Heart left ventricle (tissue), 16 donors: ENCODE results near the gene SEC23IP. TPM values are rescaled to one million over a fixed set of nuclear protein-coding genes. Genes with fewer than 3 reads are reported as not detected.

Source experiments
- ATAC-seq, 4 donors: fragments of 200-7000 bp; cut with Tn5 transposase; one replicate each; pipeline ENCODE4 v1.9.1; 2020 to 2022; ENCODE audit warnings: moderate library complexity in 4 of 4, mild to moderate bottlenecking in 3 of 4, moderate number of reproducible peaks in 1 of 4
- DNase-seq, 5 donors: peaks; one replicate each; pipeline ENCODE4 v3.0.0-alpha.2; 2020
- H3K27ac ChIP-seq, 12 donors: fragments of 200-600 bp; sonication (generic) in 4 of 12; one replicate each; pipeline versions ENCODE4 v1.5.0 to v1.8.0; 2016 to 2022; ENCODE audit warnings: mild to moderate bottlenecking in 2 of 12
- H3K27me3 ChIP-seq, 9 donors: fragments of 200-600 bp; sonication (generic) in 2 of 9; one replicate each; pipeline versions ENCODE4 v1.5.1 to v1.8.0; 2016 to 2022; ENCODE audit warnings: mild to moderate bottlenecking in 3 of 9
- H3K36me3 ChIP-seq, 9 donors: fragments of 200-600 bp; sonication (generic) in 2 of 9; one replicate each; pipeline versions ENCODE4 v1.5.0 to v1.8.0; 2018 to 2022; ENCODE audit warnings: mild to moderate bottlenecking in 2 of 9
- H3K4me1 ChIP-seq, 12 donors: fragments of 200-600 bp; sonication (generic) in 4 of 12; one replicate each; pipeline versions ENCODE4 v1.5.0 to v1.8.0; 2016 to 2022; ENCODE audit warnings: mild to moderate bottlenecking in 3 of 12
- H3K4me3 ChIP-seq, 12 donors: fragments of 200-600 bp; sonication (generic) in 4 of 12; one replicate each; pipeline versions ENCODE4 v1.5.0 to v1.8.0; 2017 to 2022; ENCODE audit warnings: mild to moderate bottlenecking in 9 of 12, moderate library complexity in 4 of 12
- H3K9me3 ChIP-seq, 12 donors: fragments of 200-600 bp; sonication (generic) in 4 of 12; one replicate each; pipeline versions ENCODE4 v1.5.0 to v1.8.0; 2016 to 2022; ENCODE audit warnings: mild to moderate bottlenecking in 1 of 12
- POLR2A ChIP-seq, 2 donors: fragments of 450-650 bp; IDR thresholded peaks; one replicate each; pipeline ENCODE4 v1.6.1; 2017; ENCODE audit warnings: antibody characterized with exemption in 2 of 2, mild to moderate bottlenecking in 2 of 2, moderate library complexity in 2 of 2
- WGBS, 4 donors: extraction: QIAGEN DNeasy Blood & Tissue Kit in 2 of 4; methylation state at CpG; one replicate each; pipeline versions ENCODE4 v1.1.5 to v1.1.7; 2013 to 2018; 5-methylcytosine and 5-hydroxymethylcytosine counted together
- intact Hi-C, 10 donors: fragments of 100-400 bp; cut with DNase I; formaldehyde crosslinking; loops; one replicate each; pipeline versions ENCODE4 v1.11.1 to v1.14.2; 2022
- long read RNA-seq, 3 donors: library from polyadenylated mRNA; unstranded; transcript quantifications; one replicate each; pipeline ENCODE4 v2.0.0, GENCODE V29; 2020 to 2021
- polyA plus RNA-seq, 2 donors: library from polyadenylated mRNA; stranded (reverse); fragments of 200-250 nt; gene quantifications; one replicate each; pipeline ENCODE4 v1.2.3, GENCODE V29; 2013
- total RNA-seq, 9 donors: library from RNA; depleted of rRNA in 2 of 9; stranded (reverse); fragments of >200 nt in 2 of 9; fragmentation: NEBNext Ultra II Directional in 3 of 9; extraction: Animal tissue kit (Norgen Biotek cat#: 25700) in 3 of 9; gene quantifications; one replicate each; pipeline versions ENCODE4 v1.1.0 to v1.2.4, GENCODE V29; 2016 to 2023
- TF ChIP-seq, protein P1 (sequence below), 12 donors: fragments of 200-600 bp; sonication (generic) in 4 of 12; IDR thresholded peaks; one replicate each; pipeline versions ENCODE4 v1.5.0 to v1.8.0; 2018 to 2022; ENCODE audit warnings: antibody characterized with exemption in 12 of 12, mild to moderate bottlenecking in 5 of 12
- donor health status: ischemic (EF 13 %, LVEDD 7.1; RV severe dilation, severe dysfunction).
- donor health status: healthy with polysubstance abuse.
- donor health status: DM: no; HTN: yes; CAD: no.
- donor health status: DM: no; HTN: no; CAD: no.
- donor health status: ischemic (EF 25% LVEDD 6.9; RV normal size, moderate dysfunction).
- donor health status: ischemic (EF 25% LVEDD 5.7; RV mildly dilated, moderate dysfunction).
- donor health status: healthy.
- donor health status: DM: yes; HTN: yes; CAD: no.
- donor health status: ischemic (EF 35%, LVEDD 5.7; RV mildly dilated, moderate dysfunction).
- donor health status: nonischemic (EF 11% LVEDD 7.7; RV severe dilation, severe dysfunction).
- donor health status: DM: yes; HTN: yes; CAD: no.
- donor health status: PGD.
- donor health status: ischemic (EF 29% LVEDD 5.4; RV normal size, mild dysfunction).
- donor health status: nonischemic (EF 23%, LVEDD 6.1; RV moderate dilation, normal function).

The SEC23IP gene
- total RNA-seq: 10 to 100 TPM; 10.9 to 42.0 (median 28.0) TPM
- 10 to 100 TPM in 1 of 2 donors, 1 to 10 TPM in 1; 4.3 to 13.8 TPM for polyA plus RNA-seq
- long read RNA-seq, donor 1, full-length matches to known transcripts: 11 of 21 reads
- long read RNA-seq, donor 1, partial matches to known transcripts: 7 of 21 reads
- long read RNA-seq, donor 1, other reads (novel, unspliced or antisense): 3 of 21 reads
- long read RNA-seq, donor 2, full-length matches to known transcripts: 12 of 46 reads
- long read RNA-seq, donor 2, partial matches to known transcripts: 30 of 46 reads
- long read RNA-seq, donor 2, other reads (novel, unspliced or antisense): 4 of 46 reads
- long read RNA-seq, donor 3, full-length matches to known transcripts: 17 of 44 reads
- long read RNA-seq, donor 3, partial matches to known transcripts: 17 of 44 reads
- long read RNA-seq, donor 3, other reads (novel, unspliced or antisense): 10 of 44 reads

DNA sequence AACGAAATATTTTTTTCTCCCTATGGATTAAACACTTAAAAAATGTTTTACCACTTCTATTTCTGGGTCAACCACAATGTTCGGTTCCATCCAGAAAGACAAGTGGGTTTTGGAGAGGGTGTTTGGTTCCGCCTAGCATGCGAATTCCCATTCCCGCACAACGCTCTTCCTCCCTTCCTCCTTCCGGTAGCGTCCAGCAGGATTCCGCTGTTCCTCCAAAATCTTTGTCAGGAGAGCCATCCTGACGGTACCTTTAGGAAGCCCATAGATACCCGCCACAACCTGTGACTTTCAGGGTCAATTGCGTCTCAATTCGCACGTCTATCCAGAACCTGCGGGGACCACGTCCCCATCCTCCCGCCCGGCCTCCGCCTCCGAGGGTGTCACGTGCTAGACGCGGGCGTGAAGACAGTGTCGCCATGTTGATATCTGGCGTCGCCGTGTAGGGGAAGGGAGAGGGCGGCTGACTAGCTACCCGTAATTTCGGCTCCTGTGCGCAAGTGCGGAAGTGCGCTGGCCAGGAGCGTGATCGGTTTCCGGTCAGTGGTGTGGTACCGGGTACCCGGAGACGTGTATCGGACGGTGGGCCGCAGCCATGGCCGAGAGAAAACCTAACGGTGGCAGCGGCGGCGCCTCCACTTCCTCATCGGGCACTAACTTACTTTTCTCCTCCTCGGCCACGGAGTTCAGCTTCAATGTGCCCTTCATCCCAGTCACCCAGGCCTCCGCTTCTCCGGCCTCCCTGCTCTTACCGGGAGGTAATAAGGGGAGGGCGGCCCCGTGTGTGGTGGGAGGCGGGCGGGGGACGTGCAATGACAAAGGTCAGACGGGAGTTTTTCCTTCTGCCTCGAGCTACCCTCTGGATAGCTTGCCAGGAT lies at the start of gene SEC23IP:
Gene SEC23IP (plus strand): TSS at position 543 of the 878 bp plus-strand sequence. CDS start 53 bp downstream, at position 596.
- intact Hi-C loops: loop anchor here in 6 of 10 donors (1.0 to 10.0 kb wide), 2 partner anchors 19 to 728 kb away; partner anchors contain the start of gene SFXN4 (in 1 of the 6)
- Histone ChIP-seq H3K27ac (peak within 1 kb of the TSS; percentile 65 to 95 (median 86)), H3K27me3 (no peaks in the 10 kb centered on the region), H3K9me3 (no peaks in the 10 kb centered on the region), H3K4me1 (peaks cover 3 to 64% (median 37%) of the 10 kb centered on the region in 12 donors), H3K36me3 (peaks cover 0 to 13% (median 4%) of the 10 kb centered on the region in 9 donors), H3K4me3 (peak within 1 kb of the TSS; percentile 74 to 97 (median 89))
- peak; percentile 99 to 100 (median 99) for ATAC-seq
- DNase-seq: peak; percentile 97 to 98 (median 98)
- WGBS, 4 donors: 0 to 2% (median 1%) methylated on average over 25 to 61 of the region's 61 CpGs
- peak in 1 of 2 donors; percentile 75 for TF ChIP-seq POLR2A (IDR thresholded peaks at IDR 0.05)
- TF ChIP-seq, protein P1, sequence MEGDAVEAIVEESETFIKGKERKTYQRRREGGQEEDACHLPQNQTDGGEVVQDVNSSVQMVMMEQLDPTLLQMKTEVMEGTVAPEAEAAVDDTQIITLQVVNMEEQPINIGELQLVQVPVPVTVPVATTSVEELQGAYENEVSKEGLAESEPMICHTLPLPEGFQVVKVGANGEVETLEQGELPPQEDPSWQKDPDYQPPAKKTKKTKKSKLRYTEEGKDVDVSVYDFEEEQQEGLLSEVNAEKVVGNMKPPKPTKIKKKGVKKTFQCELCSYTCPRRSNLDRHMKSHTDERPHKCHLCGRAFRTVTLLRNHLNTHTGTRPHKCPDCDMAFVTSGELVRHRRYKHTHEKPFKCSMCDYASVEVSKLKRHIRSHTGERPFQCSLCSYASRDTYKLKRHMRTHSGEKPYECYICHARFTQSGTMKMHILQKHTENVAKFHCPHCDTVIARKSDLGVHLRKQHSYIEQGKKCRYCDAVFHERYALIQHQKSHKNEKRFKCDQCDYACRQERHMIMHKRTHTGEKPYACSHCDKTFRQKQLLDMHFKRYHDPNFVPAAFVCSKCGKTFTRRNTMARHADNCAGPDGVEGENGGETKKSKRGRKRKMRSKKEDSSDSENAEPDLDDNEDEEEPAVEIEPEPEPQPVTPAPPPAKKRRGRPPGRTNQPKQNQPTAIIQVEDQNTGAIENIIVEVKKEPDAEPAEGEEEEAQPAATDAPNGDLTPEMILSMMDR (IDR thresholded peaks at IDR 0.05): no peak

DNA sequence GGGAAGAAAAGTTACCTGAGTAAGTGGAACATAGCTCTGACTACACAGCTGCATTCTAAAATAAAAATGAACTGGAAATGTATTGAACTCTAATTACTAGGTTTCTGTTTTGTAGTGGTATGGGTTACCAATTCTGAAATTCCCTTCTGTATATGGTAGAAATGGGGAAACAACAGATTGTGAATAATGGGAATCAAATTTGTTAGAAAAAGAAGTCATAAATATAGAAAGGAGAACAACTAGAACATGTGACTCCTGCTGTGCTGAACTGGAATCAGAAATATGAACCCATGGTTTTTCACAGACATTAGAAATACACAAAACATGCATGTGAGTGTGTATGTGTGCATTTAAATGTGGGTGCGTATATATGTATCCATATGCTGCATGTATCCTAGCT lies 46.9 kb upstream of the SEC23IP start:
- ATAC-seq (no peak), DNase-seq (no peak)
- peak overlapping the region in 1 of 12 donors; percentile 51 for H3K27ac ChIP-seq
- intact Hi-C loops: no loop called here
- no peak for TF ChIP-seq POLR2A (IDR thresholded peaks at IDR 0.05)
- TF ChIP-seq, protein P1 (IDR thresholded peaks at IDR 0.05): no peak
- H3K4me3 ChIP-seq: no peak overlapping the region
- H3K36me3 ChIP-seq: peaks cover 0 to 99% (median 94%) of the 10 kb centered on the region in 9 donors
- peaks cover 0 to 33% (median 0%) of the 10 kb centered on the region in 12 donors for H3K4me1 ChIP-seq
- H3K9me3 ChIP-seq: no peaks in the 10 kb centered on the region
- 88 to 97% (median 95%) methylated on average over 1 of the region's 1 CpG for whole genome bisulfite sequencing, 4 donors
- no peaks in the 10 kb centered on the region for H3K27me3 ChIP-seq

DNA sequence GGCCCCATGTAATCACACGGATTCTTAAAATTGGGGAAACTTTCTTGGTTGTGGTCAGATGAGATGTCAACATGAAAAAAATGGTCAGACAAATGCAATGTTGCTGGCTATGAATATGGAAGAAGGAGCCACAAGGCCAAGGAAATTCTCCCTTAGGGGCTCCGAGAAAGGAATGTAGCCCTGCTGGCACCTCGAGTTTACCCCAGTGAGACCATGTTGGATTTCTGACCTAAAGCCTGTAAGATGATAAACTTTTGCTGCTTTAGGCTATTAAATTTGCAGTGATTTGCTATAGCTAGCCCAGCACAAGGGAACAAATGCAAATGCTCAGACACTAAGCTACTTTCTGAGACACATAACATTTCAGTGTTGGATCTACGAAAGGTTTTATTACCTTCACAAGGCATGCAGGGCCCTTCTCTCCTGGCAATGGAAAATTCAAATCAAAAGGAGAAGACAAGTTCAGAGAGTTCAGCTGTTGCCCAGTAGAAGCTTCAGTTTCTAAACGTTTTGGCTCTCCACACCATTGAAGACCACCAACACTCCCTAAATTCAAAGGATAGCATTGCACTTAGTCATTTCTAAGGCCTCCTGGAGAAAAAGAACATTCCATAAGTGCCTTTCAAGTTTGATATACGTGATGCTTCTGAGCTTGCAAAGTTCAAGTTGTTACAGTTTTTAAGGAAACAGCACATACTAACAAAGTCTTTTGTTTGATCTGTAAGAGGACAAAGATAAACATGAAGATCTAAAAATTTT lies 43.3 kb upstream of the SEC23IP start:
- H3K36me3 ChIP-seq: peaks cover 0 to 99% (median 94%) of the 10 kb centered on the region in 9 donors
- TF ChIP-seq, protein P1 (IDR thresholded peaks at IDR 0.05): no peak
- TF ChIP-seq POLR2A (IDR thresholded peaks at IDR 0.05): no peak
- no peaks in the 10 kb centered on the region for H3K27me3 ChIP-seq
- ATAC-seq (no peak), DNase-seq (no peak)
- peaks cover 0 to 34% (median 0%) of the 10 kb centered on the region in 12 donors for H3K4me1 ChIP-seq
- no peak overlapping the region for H3K4me3 ChIP-seq
- H3K27ac ChIP-seq: no peak overlapping the region
- intact Hi-C loops: no loop called here
- H3K9me3 ChIP-seq: no peaks in the 10 kb centered on the region
- WGBS, 4 donors: 74 to 81% (median 78%) methylated on average over 6 of the region's 6 CpGs
